ENCODE data around the gene TAS2R40. TPM values are rescaled to one million over a fixed set of nuclear protein-coding genes. Genes with fewer than 3 reads are reported as not detected.

TAS2R40 gene
- polyA plus RNA-seq, 3 donors, result 0.54 TPM; not detected in 2

DNA sequence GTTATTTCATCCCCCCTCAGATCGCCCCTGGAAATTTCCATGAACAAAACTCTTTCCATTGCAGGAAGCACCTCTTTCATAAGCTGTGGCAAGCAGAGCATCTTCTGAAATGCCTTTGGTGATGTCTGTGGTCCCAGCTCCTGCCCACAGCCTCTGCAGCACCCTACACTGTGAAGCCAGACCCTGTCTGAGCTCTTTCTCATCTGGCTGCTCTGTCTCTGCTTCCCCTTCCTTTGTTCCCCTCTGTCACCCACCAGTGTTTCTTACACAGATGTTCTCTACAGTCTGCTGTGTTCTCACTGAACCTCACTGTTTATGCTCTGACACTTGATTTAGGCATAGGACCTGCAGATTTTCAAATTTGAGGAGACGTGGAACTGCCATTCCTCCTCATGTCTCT is 40.5 kb upstream of the TAS2R40 start:
- no peak for DNase-seq
- intact Hi-C loops (cut with micrococcal nuclease), result no loop called here
- TF ChIP-seq, protein P1, sequence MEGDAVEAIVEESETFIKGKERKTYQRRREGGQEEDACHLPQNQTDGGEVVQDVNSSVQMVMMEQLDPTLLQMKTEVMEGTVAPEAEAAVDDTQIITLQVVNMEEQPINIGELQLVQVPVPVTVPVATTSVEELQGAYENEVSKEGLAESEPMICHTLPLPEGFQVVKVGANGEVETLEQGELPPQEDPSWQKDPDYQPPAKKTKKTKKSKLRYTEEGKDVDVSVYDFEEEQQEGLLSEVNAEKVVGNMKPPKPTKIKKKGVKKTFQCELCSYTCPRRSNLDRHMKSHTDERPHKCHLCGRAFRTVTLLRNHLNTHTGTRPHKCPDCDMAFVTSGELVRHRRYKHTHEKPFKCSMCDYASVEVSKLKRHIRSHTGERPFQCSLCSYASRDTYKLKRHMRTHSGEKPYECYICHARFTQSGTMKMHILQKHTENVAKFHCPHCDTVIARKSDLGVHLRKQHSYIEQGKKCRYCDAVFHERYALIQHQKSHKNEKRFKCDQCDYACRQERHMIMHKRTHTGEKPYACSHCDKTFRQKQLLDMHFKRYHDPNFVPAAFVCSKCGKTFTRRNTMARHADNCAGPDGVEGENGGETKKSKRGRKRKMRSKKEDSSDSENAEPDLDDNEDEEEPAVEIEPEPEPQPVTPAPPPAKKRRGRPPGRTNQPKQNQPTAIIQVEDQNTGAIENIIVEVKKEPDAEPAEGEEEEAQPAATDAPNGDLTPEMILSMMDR (IDR thresholded peaks at IDR 0.05), result no peak
- Histone ChIP-seq H3K27me3 (ENCODE audit: control insufficient read depth in 2 of 2, insufficient read depth in 2 of 2, low read length in 2 of 2) (no peaks in the 10 kb centered on the region), H3K4me1 (ENCODE audit: control insufficient read depth in 1 of 2, insufficient read depth in 2 of 2, low read length in 2 of 2) (no peaks in the 10 kb centered on the region), H3K9ac (ENCODE audit: insufficient read depth, low read length, poor library complexity, severe bottlenecking) (no peak overlapping the region), H3K4me2 (replicated peaks; ENCODE audit: extremely low read depth, low read length, poor library complexity, severe bottlenecking) (no peak overlapping the region), H2AFZ (ENCODE audit: insufficient read depth, low read depth, low read length, poor library complexity, severe bottlenecking) (peak overlapping the region; percentile 13), H3K79me2 (ENCODE audit: insufficient read depth, low read length) (no peaks in the 10 kb centered on the region), H3K9me3 (replicated peaks in 1 of 2; ENCODE audit: control insufficient read depth in 1 of 2, insufficient read depth in 1 of 2, low read length in 2 of 2) (peaks cover 17 to 23% of the 10 kb centered on the region in 2 donors), H3K4me3 (replicated peaks in 1 of 3; ENCODE audit: low read depth in 2 of 3, low read length in 3 of 3) (no peak overlapping the region), H3K27ac (ENCODE audit: low read depth in 1 of 2, low read length in 2 of 2) (no peak overlapping the region), H3K36me3 (replicated peaks in 1 of 2; ENCODE audit: control insufficient read depth in 1 of 2, insufficient read depth in 2 of 2, low read length in 2 of 2) (no peaks in the 10 kb centered on the region), H4K20me1 (ENCODE audit: insufficient read depth, low read length) (no peaks in the 10 kb centered on the region)
- Mint-ChIP-seq H3K27ac (no peak overlapping the region), H3K4me1 (no peaks in the 10 kb centered on the region), H3K36me3 (no peaks in the 10 kb centered on the region), H3K9me3 (peaks cover 21 to 35% (median 30%) of the 10 kb centered on the region in 7 donors), H3K27me3 (ENCODE audit: low read depth in 3 of 3) (peaks cover 0 to 2% (median 1%) of the 10 kb centered on the region in 3 donors), H3K4me3 (no peak overlapping the region)
- WGBS (ENCODE audit: insufficient coverage), result 90% methylated on average over 2 of the region's 2 CpGs

DNA sequence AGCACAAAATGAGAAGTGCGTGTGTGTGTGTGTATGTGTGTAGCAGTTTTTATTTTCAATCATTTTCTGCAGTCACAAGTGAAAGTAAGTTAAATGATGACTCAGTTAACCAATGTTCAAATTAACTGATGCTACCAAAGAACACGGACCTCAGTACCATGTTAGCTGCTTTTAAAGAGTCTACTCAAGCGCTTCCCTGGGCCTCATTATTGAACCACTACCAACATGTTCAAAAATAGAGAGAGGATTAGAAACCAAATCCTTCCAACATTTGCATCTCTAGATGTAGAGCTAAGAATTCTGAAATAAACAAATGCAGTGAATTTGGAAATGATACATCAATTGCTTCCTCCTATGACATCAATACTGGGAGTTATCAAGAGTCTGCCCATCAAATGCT is 38.8 kb upstream of the TAS2R40 start, which contains the start of gene TAS2R39:
TSS of gene TAS2R39 (plus strand) at position 396 of the 400 bp plus-strand sequence. CDS start at position 396, 0 bp downstream.
- no peaks in the 10 kb centered on the region for H3K36me3 Mint-ChIP-seq
- TF ChIP-seq, protein P1 (IDR thresholded peaks at IDR 0.05), result no peak

More for the DNA sequence above, 38.8 kb upstream of the TAS2R40 start, which contains the start of gene TAS2R39:
- Histone ChIP-seq H3K27ac (ENCODE audit: low read depth in 1 of 2, low read length in 2 of 2) (no peak within 1 kb of the TSS), H3K27me3 (ENCODE audit: control insufficient read depth in 2 of 2, insufficient read depth in 2 of 2, low read length in 2 of 2) (no peaks in the 10 kb centered on the region), H3K79me2 (ENCODE audit: insufficient read depth, low read length) (no peaks in the 10 kb centered on the region), H3K9ac (ENCODE audit: insufficient read depth, low read length, poor library complexity, severe bottlenecking) (no peak within 1 kb of the TSS), H2AFZ (ENCODE audit: insufficient read depth, low read depth, low read length, poor library complexity, severe bottlenecking) (no peak within 1 kb of the TSS), H3K4me2 (replicated peaks; ENCODE audit: extremely low read depth, low read length, poor library complexity, severe bottlenecking) (no peak within 1 kb of the TSS), H3K9me3 (replicated peaks in 1 of 2; ENCODE audit: control insufficient read depth in 1 of 2, insufficient read depth in 1 of 2, low read length in 2 of 2) (peaks cover 7 to 14% of the 10 kb centered on the region in 2 donors), H3K36me3 (replicated peaks in 1 of 2; ENCODE audit: control insufficient read depth in 1 of 2, insufficient read depth in 2 of 2, low read length in 2 of 2) (no peaks in the 10 kb centered on the region), H4K20me1 (ENCODE audit: insufficient read depth, low read length) (no peaks in the 10 kb centered on the region), H3K4me3 (replicated peaks in 1 of 3; ENCODE audit: low read depth in 2 of 3, low read length in 3 of 3) (no peak within 1 kb of the TSS), H3K4me1 (ENCODE audit: control insufficient read depth in 1 of 2, insufficient read depth in 2 of 2, low read length in 2 of 2) (no peaks in the 10 kb centered on the region)
- Mint-ChIP-seq H3K9me3 (peaks cover 11 to 24% (median 20%) of the 10 kb centered on the region in 7 donors), H3K4me1 (no peaks in the 10 kb centered on the region), H3K4me3 (no peak within 1 kb of the TSS), H3K27ac (no peak within 1 kb of the TSS), H3K27me3 (ENCODE audit: low read depth in 3 of 3) (peaks cover 0 to 2% (median 1%) of the 10 kb centered on the region in 3 donors)
- no CpG with 5 or more reads among the region's 3 CpGs for WGBS (ENCODE audit: insufficient coverage)
- no peak for DNase-seq
- intact Hi-C loops (cut with micrococcal nuclease), result no loop called here

All from CD14-positive monocyte (primary cell).